Measurements from ENCODE around the gene AXIN1. TPM values are rescaled to one million over a fixed set of nuclear protein-coding genes. Genes with fewer than 3 reads are reported as not detected.

The AXIN1 gene
- total RNA-seq, result 28.1 and 28.6 TPM in 2 replicates

GRCh38 chr16:352547-353403 lies at the start of gene AXIN1:
Gene AXIN1, minus strand, starts transcription at chr16:352723. Its CDS starts 5,698 bp downstream, at chr16:347025.

GRCh38 chr16:401468-402348 lies 49.2 kb upstream of the AXIN1 start, which contains the start of gene DECR2:
Gene DECR2, plus strand, starts transcription at chr16:401885. Its CDS starts 79 bp downstream, at chr16:401964.

DNA sequence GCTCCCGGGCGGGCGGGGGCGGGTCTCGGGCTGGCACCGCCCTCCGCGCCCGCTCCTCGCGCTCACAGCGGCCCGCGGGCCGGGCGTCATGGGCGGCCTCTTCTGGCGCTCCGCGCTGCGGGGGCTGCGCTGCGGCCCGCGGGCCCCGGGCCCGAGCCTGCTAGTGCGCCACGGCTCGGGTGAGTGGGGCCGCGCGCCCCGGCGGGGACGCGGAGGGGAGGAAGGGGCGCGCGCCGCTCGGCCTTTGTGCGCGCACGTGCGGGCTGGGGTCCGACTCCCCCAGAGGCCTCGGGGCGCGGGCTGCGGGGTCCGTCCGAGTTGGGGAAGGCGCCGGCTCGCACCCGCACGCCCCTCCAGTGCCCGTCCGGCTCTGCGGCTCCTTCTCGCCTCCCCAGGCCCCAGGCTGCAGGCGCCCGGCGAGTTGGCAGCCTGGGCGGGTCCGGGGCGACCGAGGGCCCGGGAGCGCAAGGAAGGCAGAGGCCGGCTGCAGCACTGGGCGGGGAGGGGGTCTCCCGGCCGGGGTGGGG lies 44.7 kb upstream of the AXIN1 start, which contains the start of gene NME4:
Gene NME4 (plus strand): TSS at position 65 of the 527 bp plus-strand sequence. CDS start 24 bp downstream, at position 89.

GRCh38 chr16:381789-382717 lies 29.5 kb upstream of the AXIN1 start, which contains the start of gene PGAP6:
Gene PGAP6, minus strand, starts transcription at chr16:381978. Its CDS starts 157 bp downstream, at chr16:381821.

DNA sequence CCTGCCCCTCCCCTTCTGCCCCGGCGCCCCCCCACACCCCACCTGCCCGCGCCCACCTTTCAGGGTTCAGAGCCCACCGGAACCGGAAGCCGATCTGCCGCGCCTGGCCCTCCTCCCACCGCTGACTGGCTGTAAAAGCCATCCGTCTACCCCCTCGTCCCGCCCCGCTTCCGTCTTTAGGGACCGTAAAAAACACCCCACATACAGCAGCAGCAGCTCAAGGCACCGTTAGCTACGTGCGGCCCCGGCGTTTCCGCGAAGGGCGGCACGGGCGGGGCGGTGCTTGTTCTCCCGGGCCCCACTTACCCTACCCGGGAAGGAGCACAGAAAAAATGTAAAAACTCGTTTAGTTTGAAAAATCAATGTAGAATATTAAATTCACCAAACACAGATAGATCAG lies 17.9 kb upstream of the AXIN1 start, which contains the start of gene MRPL28:
Gene MRPL28 (minus strand): TSS at position 96 of the 400 bp plus-strand sequence. CDS start 320 bp downstream, outside the sequence.

GRCh38 chr16:283033-283805 lies 69.3 kb downstream of the AXIN1 start, which contains the start of gene PDIA2:
Gene PDIA2, plus strand, starts transcription at chr16:283164. Its CDS starts 6 bp downstream, at chr16:283170.

GRCh38 chr16:280552-280951 lies 72.0 kb downstream of the AXIN1 start, which contains the start of gene ARHGDIG:
Gene ARHGDIG, plus strand, starts transcription at chr16:280591. Its CDS starts 90 bp downstream, at chr16:280681.

DNA sequence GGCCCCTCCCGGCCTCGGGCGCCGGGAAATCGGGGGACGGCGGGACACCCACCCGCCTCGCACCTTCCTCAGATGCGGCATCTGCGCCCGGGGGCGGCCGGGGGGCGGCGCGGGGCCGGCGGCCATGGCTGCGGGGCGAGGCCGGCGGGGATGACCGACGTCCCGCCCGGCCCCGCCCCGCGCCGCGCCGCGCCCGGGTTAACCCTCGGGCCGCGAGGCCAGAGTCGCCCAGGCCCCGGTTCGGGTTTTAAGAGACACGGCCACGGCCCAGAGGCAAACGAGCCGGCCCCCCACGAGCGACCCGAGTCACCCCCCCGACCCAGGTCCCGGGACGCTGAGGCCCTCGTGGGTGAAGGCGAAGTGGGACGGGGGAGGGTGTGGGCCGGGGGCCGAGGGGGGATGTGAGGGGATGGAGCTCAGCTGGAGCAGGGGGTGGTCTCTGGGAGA lies 76.7 kb downstream of the AXIN1 start, which contains the start of gene RGS11:
Gene RGS11 (minus strand): TSS at position 159 of the 447 bp plus-strand sequence. CDS start 33 bp downstream, at position 126.

Other genes with a start within 250 kb of the AXIN1 start
- gene NPRL3, start 214.1 kb downstream of the AXIN1 start, total RNA-seq, result 9.2 and 13.4 TPM in 2 replicates
- not detected in 2 replicates for gene HBZ, start 200.1 kb downstream of the AXIN1 start, total RNA-seq
- gene HBM, start 186.7 kb downstream of the AXIN1 start, total RNA-seq, result not detected in 2 replicates
- not detected in 2 replicates for gene HBA2, start 179.8 kb downstream of the AXIN1 start, total RNA-seq
- gene HBA1, start 176.0 kb downstream of the AXIN1 start, total RNA-seq, result not detected in 2 replicates
- gene HBQ1, start 172.3 kb downstream of the AXIN1 start, total RNA-seq, result 0.44 TPM in 1 of 2 replicates, not detected in the other
- 40.5 and 44.7 TPM in 2 replicates for gene LUC7L, start 123.3 kb downstream of the AXIN1 start, total RNA-seq
- gene FAM234A, start 117.9 kb downstream of the AXIN1 start, total RNA-seq, result 53.0 and 73.0 TPM in 2 replicates
- 0.22 and 4.2 TPM in 2 replicates for gene RGS11, start 76.8 kb downstream of the AXIN1 start, total RNA-seq
- gene ARHGDIG, start 72.1 kb downstream of the AXIN1 start, total RNA-seq, result 0.12 and 0.44 TPM in 2 replicates
- gene PDIA2, start 69.6 kb downstream of the AXIN1 start, total RNA-seq, result 0.12 TPM in 1 of 2 replicates, not detected in the other
- gene MRPL28, start 17.8 kb upstream of the AXIN1 start, total RNA-seq, result 72.0 and 101 TPM in 2 replicates
- 63.9 and 64.3 TPM in 2 replicates for gene PGAP6, start 29.3 kb upstream of the AXIN1 start, total RNA-seq
- gene NME4, start 44.5 kb upstream of the AXIN1 start, total RNA-seq, result 37.5 and 66.2 TPM in 2 replicates
- gene DECR2, start 49.2 kb upstream of the AXIN1 start, total RNA-seq, result 14.4 and 15.9 TPM in 2 replicates
- 18.4 and 23.0 TPM in 2 replicates for gene RAB11FIP3, start 72.9 kb upstream of the AXIN1 start, total RNA-seq
- 41.7 and 58.5 TPM in 2 replicates for gene CAPN15, start 175.0 kb upstream of the AXIN1 start, total RNA-seq
- 0.11 TPM in 1 of 2 replicates, not detected in the other for gene PRR35, start 207.7 kb upstream of the AXIN1 start, total RNA-seq
- 1.8 and 2.0 TPM in 2 replicates for gene NHLRC4, start 214.3 kb upstream of the AXIN1 start, total RNA-seq
- 27.9 and 35.5 TPM in 2 replicates for gene PIGQ, start 217.2 kb upstream of the AXIN1 start, total RNA-seq
- gene RAB40C, start 237.3 kb upstream of the AXIN1 start, total RNA-seq, result 15.1 and 18.0 TPM in 2 replicates

Data from uterine smooth muscle cell (primary cell).